HFFc6 (cell line): ENCODE measurements around the gene FLACC1. TPM values are rescaled to one million over a fixed set of nuclear protein-coding genes. Genes with fewer than 3 reads are reported as not detected.
A peak's percentile ranks its signal among the peaks of the same experiment; 100 is the strongest.

Source experiments
- DNase-seq: peaks from one replicate; pipeline ENCODE4 v3.0.0-alpha.2; 2018
- H3K27ac Mint-ChIP-seq: 2 replicates; pipeline ENCODE4 v1.8.0; 2020; ENCODE audit warnings: mild to moderate bottlenecking, mixed read lengths
- H3K27me3 Mint-ChIP-seq: 2 replicates; pipeline ENCODE4 v1.8.0; 2021; ENCODE audit warnings: mild to moderate bottlenecking, moderate library complexity, mixed read lengths; ENCODE audit not compliant: insufficient read depth
- H3K36me3 Mint-ChIP-seq: 2 replicates; pipeline ENCODE4 v1.8.0; 2021; ENCODE audit warnings: low read depth, mixed read lengths
- H3K4me1 Mint-ChIP-seq: 2 replicates; pipeline ENCODE4 v1.8.0; 2020; ENCODE audit warnings: low read depth, mixed read lengths
- H3K4me3 Mint-ChIP-seq: 2 replicates; pipeline ENCODE4 v1.8.0; 2020; ENCODE audit warnings: mild to moderate bottlenecking, moderate library complexity, mixed read lengths
- H3K9me3 Mint-ChIP-seq: 2 replicates; pipeline ENCODE4 v1.8.0; 2020; ENCODE audit warnings: mild to moderate bottlenecking, mixed read lengths
- CTCF ChIP-seq: fragments of 200-600 bp; sonication (generic); IDR thresholded peaks from 2 replicates; pipeline ENCODE4 v1.5.0; 2021; ENCODE audit warnings: antibody characterized with exemption, mild to moderate bottlenecking
- total RNA-seq, 6 experiments: library from RNA; stranded (reverse); fragmentation: NEBNext Ultra II Directional; extraction: Animal tissue kit (Norgen Biotek cat#: 25700); gene quantifications; 2 replicates in 1 of 6; 3 replicates in 5 of 6; pipeline ENCODE4 v1.2.3, GENCODE V29; 2021

Gene FLACC1
- total RNA-seq, 6 experiments from 2014 or later, result 0.51 to 1.6 (median 0.87) TPM

- Mint-ChIP-seq H3K27me3 (no peaks in the 10 kb centered on the region; the same call in 1 of the 2 replicates), H3K4me3 (no peak overlapping the region), H3K9me3 (no peaks in the 10 kb centered on the region), H3K27ac (no peak overlapping the region), H3K36me3 (peaks cover 23% of the 10 kb centered on the region), H3K4me1 (peaks cover 22% of the 10 kb centered on the region)
- TF ChIP-seq CTCF, result no peak
- no peak for DNase-seq
These were observed 89.7 kb downstream of the FLACC1 start for GRCh38 chr2:201267278-201268030.

- DNase-seq, result no peak
- TF ChIP-seq CTCF, result no peak
- peaks cover 28% of the 10 kb centered on the region for H3K4me1 Mint-ChIP-seq
- no peak overlapping the region for H3K27ac Mint-ChIP-seq
- no peaks in the 10 kb centered on the region; the same call in 1 of the 2 replicates for H3K27me3 Mint-ChIP-seq
- H3K4me3 Mint-ChIP-seq, result no peak overlapping the region
- no peaks in the 10 kb centered on the region for H3K9me3 Mint-ChIP-seq
- H3K36me3 Mint-ChIP-seq, result peaks cover 23% of the 10 kb centered on the region
These were observed 90.5 kb downstream of the FLACC1 start for GRCh38 chr2:201266629-201267028.

- Mint-ChIP-seq H3K9me3 (no peaks in the 10 kb centered on the region), H3K36me3 (peaks cover 29% of the 10 kb centered on the region), H3K27me3 (no peaks in the 10 kb centered on the region; the same call in 1 of the 2 replicates), H3K27ac (no peak overlapping the region), H3K4me1 (peaks cover 42% of the 10 kb centered on the region), H3K4me3 (no peak overlapping the region)
- peak; percentile 32 for DNase-seq
- no peak for TF ChIP-seq CTCF
These were observed 92.5 kb downstream of the FLACC1 start for GRCh38 chr2:201264472-201265173.

GRCh38 chr2:201263779-201264178, 93.4 kb downstream of the FLACC1 start:
- DNase-seq, result no peak
- no peak for TF ChIP-seq CTCF
- Mint-ChIP-seq H3K4me1 (peaks cover 51% of the 10 kb centered on the region), H3K27ac (no peak overlapping the region), H3K4me3 (no peak overlapping the region), H3K27me3 (no peaks in the 10 kb centered on the region; the same call in 1 of the 2 replicates), H3K9me3 (no peaks in the 10 kb centered on the region), H3K36me3 (peaks cover 23% of the 10 kb centered on the region)

- no peak for DNase-seq
- Mint-ChIP-seq H3K27me3 (no peaks in the 10 kb centered on the region; the same call in 1 of the 2 replicates), H3K36me3 (peaks cover 18% of the 10 kb centered on the region), H3K27ac (no peak overlapping the region), H3K4me3 (no peak overlapping the region), H3K4me1 (peaks cover 56% of the 10 kb centered on the region), H3K9me3 (no peaks in the 10 kb centered on the region)
- no peak for TF ChIP-seq CTCF
These were observed 94.4 kb downstream of the FLACC1 start for GRCh38 chr2:201262718-201263117.
